Dedifferentiated amniotic fluid mesenchymal stem cell (primary cell): ENCODE results near the gene KCNQ1.

ENCODE experiments used
- DNase-seq: peaks from one replicate; pipeline ENCODE4 v3.0.0-alpha.2; 2016; ENCODE audit errors: extremely low spot score

KCNQ1 gene

DNA sequence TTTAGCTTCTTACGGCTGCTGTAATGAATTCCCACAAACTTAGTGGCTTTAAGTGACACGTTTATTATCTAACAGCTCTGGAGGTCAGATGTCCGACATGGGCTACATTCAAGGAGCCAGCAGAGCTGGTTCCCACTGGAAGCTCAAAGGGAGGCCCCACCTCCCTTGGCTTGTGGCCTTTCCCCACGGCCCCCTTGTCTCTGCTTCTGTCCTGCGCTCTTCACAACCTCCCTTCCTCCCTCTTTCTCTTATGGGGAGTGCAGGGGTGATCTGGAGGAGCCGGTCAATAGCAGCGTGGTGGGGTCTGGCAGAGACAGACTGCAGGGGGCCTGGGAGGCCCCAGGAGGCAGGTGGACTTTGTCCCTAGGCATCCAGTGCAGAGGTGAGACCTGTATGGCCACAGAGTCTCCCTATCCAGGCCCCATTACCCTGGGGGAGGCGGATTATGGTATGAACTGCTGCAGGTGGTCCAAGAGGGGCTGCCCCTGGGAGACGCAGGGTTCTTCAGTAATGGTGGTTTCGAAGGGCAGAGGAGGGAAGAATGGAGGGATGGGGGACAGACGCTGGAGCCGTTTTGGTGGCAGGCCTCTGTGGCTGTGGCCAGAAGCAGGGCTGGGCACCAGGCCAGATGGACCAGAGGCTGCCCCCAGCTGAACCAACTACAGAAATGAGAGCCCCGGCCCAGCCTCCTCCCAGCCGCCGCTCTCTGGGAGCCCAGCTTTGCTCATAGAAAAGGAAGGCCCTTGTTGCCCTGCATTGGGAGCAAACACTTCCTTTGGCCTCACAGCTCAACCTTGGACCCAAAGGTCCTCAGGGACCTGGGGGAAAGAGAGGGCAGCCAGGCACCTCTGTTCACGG, 285.7 kb downstream of the KCNQ1 start:
- DNase-seq = no peak

DNA sequence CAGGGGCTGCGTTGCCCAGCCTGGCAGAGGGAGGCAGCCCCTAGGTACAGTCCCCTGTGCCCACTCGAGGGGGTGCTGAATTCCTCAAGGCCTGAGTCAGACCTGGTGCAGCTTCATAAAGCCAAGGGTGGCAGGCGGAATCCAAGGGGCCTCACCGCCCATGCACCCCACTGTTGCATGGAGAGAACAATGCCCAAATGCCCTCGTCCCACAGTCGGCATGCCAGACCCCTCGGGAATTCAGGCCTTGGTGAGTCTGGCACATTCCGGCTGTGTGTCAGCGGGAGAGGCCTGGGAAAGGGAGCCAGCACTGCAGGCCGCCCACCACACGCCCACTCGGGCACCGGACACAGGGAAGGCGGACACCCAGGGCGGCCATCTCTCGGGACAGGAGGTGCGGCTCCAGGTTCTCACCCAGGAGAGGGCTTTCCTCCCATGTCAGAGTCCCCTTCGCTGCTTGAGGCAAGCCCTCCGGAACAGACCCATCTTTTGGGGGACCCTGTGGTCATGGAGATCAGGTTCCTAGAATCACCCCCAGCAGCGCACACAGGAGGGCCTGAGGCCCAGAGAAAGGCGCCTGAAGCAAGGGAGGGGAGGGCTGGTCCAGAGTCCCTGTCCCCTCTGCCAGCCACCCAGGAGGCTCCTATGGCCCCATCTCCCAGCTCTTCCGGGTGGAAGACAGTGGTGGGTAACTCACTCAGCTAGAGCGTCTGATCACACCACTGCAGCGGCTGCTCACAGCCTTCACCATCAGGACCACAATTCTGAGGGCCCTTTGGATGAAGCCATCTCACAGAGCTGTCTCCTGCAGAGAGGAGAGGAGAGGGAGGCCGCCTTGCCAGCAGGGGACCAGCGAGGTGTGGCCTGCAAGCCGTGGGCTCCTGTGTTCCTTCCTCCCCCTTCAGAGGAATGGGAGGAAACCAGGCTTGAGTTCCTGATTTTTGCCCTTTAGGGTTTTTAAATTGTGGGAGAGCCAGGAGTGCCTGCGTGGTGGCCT, 286.6 kb downstream of the KCNQ1 start:
- DNase-seq = no peak

DNA sequence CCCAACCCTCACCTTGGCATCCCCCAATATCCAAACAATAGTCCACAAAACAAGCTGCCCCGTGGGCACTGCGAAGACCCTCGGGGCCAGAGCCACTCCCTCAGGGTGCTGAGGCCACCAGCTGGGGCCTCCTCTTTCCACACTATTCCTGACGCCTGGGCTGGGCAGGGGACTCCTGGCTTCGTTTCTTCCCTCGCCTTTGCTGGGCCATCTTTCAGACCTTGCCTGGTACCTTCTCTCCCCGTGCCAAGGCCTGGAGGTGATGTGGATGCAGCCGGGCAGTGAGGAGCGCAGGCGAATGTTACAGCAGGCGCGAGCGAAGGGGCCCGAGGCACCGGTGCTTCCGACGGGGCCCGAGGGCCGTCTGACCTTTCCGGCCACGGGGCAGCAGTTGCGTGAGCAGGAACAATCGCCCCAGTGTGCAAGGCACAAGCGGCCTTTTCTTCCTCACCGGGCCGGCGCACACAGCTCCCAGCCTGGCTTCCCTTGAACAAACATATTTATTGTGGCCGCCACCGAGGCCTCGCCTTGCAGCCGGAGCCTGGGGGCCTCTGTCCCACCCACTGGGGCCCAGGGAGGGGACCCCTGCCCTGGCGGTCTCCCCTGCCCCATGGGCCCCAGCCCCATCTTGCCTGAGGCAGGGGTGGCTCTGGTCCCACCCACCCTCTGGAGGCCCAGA, 287.6 kb downstream of the KCNQ1 start:
- no peak for DNase-seq

DNA sequence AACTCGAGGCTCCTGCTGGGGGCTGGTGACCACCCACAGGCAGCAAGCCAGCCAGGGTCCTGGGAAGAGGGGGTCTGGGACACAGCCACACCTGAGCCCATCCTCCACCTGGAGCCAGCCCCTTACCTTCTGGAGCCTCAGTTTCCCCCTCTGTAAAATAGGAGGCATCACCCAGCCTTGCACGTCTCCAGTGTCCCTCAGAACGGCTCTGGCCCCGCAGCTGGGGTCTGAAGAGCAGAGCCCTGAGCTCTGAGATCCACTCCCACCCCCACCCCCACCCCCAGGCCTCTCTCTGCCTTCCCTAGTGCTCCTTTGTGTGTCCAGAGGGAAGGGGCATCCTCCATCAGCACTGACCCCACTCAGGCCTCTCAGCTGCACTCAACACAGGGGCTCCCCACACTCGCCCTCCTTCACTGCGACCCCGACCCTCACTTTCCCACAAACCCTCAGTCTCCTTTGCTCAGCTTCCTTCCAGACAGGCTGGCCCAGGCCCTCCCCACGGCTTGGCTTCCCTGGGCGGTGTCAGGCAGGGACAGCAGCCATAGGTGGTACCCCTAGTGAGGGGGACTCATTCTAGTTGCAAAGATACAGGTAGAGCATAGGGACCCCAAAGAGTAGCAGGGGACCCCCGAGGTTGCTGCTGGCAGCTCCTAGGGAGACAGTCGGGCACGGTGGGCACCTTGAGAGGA, 288.3 kb downstream of the KCNQ1 start:
- DNase-seq = no peak

DNA sequence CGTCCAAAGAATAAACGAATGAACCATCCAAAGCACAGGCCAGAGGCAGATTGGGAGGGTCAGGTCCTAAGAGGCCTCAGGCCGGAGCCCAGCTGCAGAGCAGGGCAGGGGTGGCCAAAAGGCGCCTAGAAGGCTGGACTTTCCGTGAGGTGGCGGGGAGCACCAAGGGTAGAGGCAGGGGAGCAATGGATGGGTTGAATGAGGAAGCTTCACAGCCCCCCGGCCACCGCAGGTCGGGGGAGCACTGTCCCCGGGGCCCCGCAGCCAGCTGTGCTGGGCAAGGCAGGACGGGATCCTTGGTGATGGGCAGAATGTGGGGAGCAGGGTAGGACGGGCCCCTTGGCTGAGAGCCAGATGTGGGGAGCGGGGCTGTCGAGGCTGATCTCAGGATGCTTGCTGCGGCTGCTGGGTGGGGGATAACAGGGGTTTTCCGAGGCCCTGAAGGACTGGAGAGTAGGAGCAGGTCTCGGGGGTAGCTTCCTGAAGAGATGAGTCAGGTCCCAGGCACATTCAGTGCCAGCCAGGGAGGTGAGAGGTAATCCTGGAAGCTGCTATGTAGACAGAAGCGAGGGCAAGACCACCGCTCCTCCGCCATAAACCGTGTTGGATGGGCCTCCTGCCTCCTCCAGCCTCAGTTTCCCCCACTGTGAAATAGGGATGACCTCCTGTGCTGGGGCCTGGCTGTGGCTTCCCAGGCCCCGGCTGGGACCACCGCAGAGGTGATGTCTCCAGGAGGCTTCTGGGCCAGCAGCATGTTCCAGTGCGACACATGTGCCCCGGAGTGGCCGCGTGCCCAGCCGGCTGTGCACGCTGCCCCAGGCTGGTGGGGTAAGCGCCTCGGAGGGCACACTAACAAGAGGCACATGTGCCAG, 289.6 kb downstream of the KCNQ1 start:
- DNase-seq = no peak

DNA sequence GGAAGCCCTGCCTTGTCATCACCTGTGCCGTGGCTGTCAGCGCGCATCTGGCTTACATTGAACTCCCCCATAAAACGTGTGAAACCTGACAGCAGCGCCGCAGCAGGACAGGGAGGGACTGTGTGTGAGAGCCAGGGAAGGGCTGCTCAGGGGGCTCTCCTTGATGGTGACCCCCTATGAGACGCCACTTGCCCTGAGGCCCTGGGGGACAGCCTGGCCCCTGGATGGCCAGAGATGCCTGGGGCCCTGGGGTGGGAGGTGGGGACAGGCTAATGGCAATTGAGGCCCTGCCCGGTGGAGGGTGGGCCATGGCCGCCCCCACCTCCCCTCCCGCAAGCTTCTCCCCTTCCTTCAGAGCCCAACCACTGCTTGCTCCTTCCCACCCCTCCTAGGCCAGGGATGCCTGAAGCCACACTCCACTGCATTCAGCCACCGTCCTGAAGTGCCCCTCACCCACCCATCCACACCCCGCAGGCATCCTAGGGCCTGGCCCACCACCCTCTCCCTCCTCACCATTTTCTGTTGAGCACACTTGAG, 290.3 kb downstream of the KCNQ1 start:
- no peak for DNase-seq

DNA sequence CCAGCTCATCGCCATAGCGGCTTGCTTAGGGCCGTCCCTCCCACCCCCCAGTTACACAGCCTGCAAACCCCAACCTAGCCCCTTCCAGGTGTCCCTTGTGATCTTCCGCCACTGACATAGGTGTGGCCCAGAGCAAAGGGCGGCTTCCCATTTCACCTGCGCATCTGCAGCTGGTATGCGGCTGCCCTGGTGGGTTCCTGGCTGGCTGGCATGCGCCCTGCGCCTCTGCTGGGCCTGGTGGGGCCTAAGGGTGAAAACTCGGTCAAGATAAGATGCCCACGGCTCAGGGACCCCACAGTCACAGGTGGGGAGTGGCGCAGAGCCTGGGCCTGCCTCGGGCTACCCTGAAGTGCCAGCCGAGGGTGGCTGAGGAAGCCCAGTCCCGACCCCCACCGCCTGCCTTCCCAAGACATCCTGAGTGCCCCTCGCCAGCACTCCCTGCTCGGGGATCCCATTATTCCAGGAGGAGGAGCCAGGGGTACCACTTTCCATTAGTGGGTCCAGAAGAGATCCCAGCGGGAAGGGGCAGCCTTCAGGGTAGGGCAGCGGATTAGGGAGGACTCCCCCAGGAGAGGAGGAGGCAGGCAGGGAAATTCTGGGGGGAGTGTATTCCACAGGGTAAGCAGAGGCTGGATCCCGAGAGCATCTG, 291.9 kb downstream of the KCNQ1 start:
- no peak for DNase-seq

DNA sequence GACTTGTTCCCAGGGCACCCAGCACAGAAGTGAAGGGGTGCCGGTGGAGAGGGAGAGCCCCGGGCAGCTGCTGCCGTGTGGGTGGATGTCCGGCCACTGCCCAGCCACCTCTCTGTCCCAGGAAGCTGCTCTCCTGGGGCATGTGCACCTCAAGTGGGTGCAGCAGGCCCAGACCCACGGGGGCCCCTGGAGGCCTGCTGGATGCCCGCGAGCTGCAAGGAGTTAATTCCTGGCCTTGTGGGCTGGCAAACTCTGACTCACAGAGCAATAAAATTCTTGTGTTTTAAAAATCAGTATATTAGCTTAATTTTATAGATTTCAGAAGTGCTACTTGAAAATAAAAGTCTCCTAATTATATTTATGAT, 292.4 kb downstream of the KCNQ1 start:
- DNase-seq = no peak

DNA sequence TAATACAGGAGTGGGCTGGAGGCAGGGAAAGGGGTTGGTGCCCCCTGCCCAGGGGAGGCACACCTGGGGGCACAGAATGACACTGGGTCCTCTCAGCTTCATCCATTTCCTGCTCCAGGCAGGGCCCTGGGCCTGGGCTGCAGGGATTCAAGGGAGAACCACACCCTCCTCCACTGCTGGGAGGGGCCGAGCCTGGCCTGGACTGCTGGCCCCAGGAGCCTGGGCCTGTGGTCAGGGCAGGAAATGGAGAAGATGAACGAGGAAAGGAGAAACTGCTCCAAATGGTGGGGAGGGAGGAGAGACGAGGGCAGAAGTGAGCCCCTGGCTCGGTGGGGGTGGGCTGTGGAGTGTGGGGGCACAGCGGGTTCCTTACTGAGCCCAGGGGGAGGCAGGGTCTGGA, 293.1 kb downstream of the KCNQ1 start:
- DNase-seq = no peak

DNA sequence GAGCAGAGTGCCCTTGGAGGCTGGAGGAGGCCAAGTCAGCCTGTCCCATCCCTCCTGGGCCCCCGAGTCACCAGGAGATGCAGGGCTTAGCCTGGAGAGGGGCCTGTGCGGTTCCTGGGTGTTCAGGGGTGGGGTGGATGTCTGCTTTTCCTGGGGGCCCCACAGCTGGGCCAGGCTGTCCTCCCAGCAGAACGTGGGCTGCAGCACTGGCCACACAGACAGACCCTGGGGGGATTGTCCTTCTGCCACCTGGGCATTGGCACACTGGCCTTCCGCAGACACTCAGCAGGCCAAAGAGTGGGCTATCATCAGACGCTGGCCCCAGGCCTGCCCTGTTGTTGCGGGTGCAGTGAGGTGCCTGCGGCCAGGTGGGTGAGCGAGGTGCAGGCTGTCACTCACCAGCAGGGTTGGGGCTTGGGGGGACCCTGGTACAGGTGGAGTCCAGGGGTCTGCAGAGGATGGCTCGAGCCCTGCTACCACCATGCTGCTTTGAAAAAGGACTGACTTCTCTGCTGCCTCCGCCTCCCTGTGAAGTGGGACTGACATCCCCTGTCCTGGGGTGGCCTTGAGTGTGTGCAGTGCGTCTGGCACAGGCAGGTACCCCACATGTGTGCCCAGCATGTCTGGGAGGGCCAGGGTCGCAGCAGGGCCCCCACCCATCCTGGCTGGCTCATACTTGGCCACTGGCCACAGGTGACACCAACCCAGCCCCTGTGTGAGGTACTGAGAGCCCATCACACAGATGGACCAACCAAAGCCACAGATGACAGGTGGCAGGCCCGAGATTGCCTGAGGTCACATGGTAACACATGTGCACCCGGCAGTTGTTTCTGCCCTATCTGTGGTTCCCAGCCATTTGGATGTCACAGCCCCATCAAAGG, 294.0 kb downstream of the KCNQ1 start:
- DNase-seq = no peak

DNA sequence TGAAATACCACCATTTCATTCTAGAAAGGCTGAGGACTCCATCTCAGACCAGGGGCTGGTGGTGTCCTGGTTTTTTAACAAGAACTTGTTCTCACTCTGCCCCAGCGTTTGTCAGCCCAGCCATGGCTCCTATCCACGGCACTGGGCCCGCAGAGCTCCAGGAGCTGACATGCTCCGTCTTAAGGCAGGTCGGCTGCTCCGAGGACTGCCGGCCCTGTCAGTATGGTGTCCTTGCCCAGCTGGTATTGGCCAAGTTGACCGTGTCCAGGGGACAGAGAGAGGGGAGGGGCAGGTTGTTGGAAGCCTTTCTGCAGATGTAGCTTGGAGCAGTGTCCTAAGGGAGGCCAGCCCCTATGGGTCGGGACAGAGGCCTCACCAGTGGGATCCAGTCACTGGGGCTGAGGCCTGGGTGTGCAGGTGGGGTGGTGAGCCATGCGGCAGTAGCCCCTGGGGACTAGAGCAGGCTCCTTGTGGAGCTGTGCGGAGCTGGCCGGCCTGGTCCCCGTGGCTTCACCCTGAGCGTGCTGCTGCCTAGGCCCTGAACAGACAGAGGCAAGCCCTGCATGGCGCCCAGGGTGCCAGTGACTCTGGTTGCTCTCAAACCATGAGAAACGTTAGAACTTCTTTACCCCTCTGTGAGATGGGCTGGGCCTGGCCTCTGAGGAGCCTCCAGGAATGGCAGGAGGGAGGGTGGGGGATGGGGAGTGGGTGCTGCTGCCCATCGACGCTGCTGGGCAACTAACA, 294.9 kb downstream of the KCNQ1 start:
- DNase-seq = no peak

DNA sequence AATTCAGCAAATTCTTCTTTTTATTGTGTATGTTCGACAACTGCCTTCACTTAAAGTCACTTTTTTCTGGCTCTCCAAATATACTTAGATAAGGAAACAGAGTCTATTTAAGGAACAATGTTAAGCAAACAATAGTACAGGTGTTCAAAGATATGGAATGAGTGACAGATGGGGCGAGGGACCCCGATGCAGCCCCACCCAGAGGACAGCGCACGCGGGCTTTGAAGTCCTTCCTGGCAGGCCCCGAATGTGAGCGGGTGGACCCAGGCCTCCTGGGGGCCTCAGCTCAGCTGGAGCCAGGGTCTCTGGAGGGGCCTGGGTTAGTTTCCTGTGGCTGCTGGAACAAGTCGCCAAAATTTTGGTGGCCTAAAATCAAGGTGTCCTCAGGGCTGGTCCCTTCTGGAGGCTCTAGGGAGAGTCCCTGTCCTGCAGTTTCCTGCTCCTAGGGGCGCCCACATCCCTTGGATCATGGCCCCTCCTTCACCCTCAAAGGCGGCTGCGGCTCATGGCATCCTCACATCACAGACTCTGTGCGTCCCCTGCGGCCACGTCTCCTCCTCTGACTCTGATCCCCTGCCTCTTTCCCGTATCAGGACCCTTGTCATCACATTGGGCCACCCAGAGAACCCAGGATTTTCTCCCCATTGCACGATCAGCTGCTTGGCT, 295.6 kb downstream of the KCNQ1 start:
- no peak for DNase-seq

DNA sequence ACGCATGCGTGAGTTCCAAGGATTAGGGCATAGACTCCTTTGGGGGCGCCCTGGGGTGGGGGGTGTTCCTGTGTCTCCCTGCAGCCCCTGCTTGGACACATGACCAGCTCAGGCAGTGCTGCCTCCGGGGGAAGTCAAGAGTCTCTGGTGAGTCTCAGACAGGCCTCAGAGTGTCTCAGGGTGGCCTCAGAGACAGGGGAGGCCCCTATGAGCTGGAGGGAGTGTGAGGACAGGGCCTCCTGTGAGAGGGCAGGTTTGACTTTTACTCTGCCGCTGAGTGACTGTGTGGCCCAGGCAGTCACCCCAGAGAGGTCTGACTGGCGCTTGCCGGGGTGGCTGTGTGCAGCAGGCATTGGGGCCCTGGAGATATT, 296.2 kb downstream of the KCNQ1 start:
- no peak for DNase-seq

DNA sequence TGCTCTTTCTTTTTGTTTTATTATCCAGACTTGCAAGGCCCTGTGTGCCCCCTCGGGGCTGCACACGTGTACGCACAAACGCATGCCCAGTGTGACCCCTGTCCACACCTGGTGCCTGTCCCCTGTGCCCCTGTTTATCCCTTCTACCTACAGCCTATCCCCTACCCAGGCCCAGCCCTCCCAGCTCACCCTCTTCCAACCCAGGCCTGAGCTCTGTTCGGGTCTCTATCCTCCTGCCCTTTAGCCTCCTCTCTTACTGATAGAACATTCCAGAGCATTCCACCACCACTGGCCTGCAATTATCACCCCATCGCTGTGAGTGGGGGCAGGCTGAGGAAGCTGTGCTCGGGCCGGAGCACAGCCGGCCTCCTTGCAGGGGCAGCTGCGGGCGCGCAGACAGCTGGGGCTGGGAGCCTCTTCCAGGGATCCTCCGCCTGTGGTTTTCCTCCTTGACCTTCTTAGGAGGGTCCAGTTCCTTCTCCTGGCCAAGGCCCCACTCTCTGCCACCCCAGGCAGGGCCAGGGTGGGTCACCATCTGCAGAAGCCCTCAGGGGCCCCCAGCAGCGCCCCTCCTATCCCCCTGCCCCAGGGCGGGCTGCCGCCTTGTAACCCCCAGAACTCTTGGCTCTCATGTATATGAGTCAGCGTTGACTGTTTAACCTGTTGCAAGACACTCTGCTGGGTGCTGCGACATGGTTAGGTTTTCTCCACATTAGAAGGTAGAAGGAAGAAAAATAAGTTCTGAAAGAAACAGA, 296.7 kb downstream of the KCNQ1 start:
- DNase-seq = no peak

DNA sequence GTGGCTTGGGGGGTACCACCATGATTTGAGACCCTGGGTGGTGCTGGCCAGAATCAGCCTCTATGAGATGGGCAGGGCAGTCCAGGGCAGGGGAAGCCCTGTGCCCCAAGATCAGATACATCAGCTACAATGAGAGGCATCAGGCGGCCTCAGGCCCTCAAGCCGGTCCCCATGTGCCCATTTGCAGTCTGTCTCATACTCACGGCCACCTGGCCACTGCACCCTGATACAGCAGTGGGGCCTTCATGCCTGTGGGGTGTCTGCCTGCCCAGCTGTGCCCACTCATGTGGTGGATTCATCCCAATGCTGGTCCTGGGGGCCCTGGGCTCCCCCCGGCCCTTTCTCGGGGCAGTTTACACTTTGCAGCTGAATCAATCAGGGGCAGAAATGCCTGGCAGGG, 297.4 kb downstream of the KCNQ1 start:
- no peak for DNase-seq

DNA sequence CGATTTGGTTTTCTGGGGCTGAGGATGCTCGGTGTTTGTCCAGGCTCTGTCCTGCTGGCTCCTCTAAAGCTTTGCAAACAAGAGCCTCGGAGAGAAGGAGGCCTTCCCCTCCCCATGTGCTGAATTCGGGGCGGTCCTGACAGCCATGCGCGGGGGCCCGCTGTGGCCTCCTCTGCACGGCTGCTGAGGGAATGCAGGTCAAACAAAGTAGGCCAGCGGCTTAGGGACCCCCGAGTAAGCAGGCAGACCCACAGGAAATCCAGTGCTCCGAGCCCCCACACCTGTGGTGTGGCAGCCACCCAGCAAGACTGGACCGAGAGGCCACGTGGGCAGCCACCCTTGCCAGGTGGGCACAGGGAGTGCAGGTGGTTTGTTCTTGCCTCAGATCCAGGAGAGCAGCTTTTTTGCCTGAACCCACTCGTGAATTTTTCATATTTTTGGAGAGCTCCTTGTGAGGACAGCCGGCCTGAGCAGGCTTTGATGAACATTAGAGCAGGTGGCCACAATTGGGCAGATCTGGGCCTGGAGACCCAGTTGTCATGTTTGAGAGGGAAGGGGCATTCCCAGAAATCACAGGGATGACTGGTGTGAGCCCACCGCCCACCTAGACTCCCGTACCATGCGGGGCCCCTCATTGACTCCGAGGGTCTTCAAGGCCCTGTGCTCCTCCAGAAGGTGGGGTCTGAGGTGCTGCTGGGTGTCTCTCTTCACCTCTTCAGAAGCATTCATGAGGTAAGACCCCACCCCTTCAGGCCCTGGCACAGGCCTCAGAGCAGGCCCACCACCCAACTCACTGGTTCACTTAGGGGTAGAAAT, 298.0 kb downstream of the KCNQ1 start:
- DNase-seq = no peak
